HG03135 (cell line): ENCODE data around the gene AKR1C2.
"Not testable (repeated sequence)": the region's sequence is repeated elsewhere in the genome, so short reads cannot be mapped to it uniquely, and the experiment has no call there.

Experiments used
- ATAC-seq: cut with Tn5 transposase; IDR thresholded peaks from one replicate; pipeline ENCODE4 v1.9.1; 2021; ENCODE audit warnings: mild to moderate bottlenecking, moderate library complexity; ENCODE audit not compliant: unreplicated experiment

AKR1C2 gene

GRCh38 chr10:5003127-5004029, at the start of gene AKR1C2:
Gene AKR1C2, minus strand, starts transcription at chr10:5003857. Its CDS starts 22 bp downstream, at chr10:5003835.
- not testable (repeated sequence) for ATAC-seq

GRCh38 chr10:5052951-5053500, 49.4 kb upstream of the AKR1C2 start:
- not testable (repeated sequence) for ATAC-seq

- ATAC-seq: no peak
Measured at GRCh38 chr10:5047912-5048628, 44.4 kb upstream of the AKR1C2 start.

- not testable (repeated sequence) for ATAC-seq
Measured at GRCh38 chr10:5047055-5047454, 43.4 kb upstream of the AKR1C2 start.

- ATAC-seq: no peak
Measured at GRCh38 chr10:5046410-5046809, 42.8 kb upstream of the AKR1C2 start.

GRCh38 chr10:5045095-5045494, 41.4 kb upstream of the AKR1C2 start:
- no peak for ATAC-seq

- no peak for ATAC-seq
Measured at GRCh38 chr10:5043716-5044115, 40.1 kb upstream of the AKR1C2 start.

- ATAC-seq: no peak
Measured at GRCh38 chr10:5042922-5043321, 39.3 kb upstream of the AKR1C2 start.

GRCh38 chr10:5041471-5042023, 37.9 kb upstream of the AKR1C2 start:
- ATAC-seq: no peak

- ATAC-seq: no peak
Measured at GRCh38 chr10:5040781-5041470, 37.3 kb upstream of the AKR1C2 start.

GRCh38 chr10:5040010-5040673, 36.5 kb upstream of the AKR1C2 start:
- ATAC-seq: no peak

GRCh38 chr10:5038733-5039132, 35.1 kb upstream of the AKR1C2 start:
- ATAC-seq: no peak

GRCh38 chr10:5038101-5038500, 34.4 kb upstream of the AKR1C2 start:
- ATAC-seq: no peak

- no peak for ATAC-seq
Measured at GRCh38 chr10:5036511-5036910, 32.9 kb upstream of the AKR1C2 start.

GRCh38 chr10:5035356-5035755, 31.7 kb upstream of the AKR1C2 start:
- no peak for ATAC-seq

- no peak for ATAC-seq
Measured at GRCh38 chr10:5034588-5034987, 30.9 kb upstream of the AKR1C2 start.

GRCh38 chr10:5033061-5033778, 29.6 kb upstream of the AKR1C2 start:
- ATAC-seq: no peak

- ATAC-seq: not testable (repeated sequence)
Measured at GRCh38 chr10:5032444-5032843, 28.8 kb upstream of the AKR1C2 start.

GRCh38 chr10:5031588-5031987, 27.9 kb upstream of the AKR1C2 start:
- not testable (repeated sequence) for ATAC-seq

GRCh38 chr10:5030989-5031388, 27.3 kb upstream of the AKR1C2 start:
- no peak for ATAC-seq
